ENCODE measurements around the gene MTG1.
"Not testable (repeated sequence)": the region's sequence is repeated elsewhere in the genome, so short reads cannot be mapped to it uniquely, and the experiment has no call there.

MTG1 gene

GRCh38 chr10:133365461-133366129 lies 28.4 kb upstream of the MTG1 start:
- no peaks in the 10 kb centered on the region for H3K4me1 ChIP-seq (ENCODE audit: insufficient read depth, low read length)
- peaks cover 21% of the 10 kb centered on the region for H3K36me3 ChIP-seq (ENCODE audit: insufficient read depth, low read length)
- no peaks in the 10 kb centered on the region for H3K9me3 ChIP-seq (ENCODE audit: control insufficient read depth, insufficient read depth, low read length)
- no peak overlapping the region for H3K9ac ChIP-seq (ENCODE audit: low read depth, low read length)

DNA sequence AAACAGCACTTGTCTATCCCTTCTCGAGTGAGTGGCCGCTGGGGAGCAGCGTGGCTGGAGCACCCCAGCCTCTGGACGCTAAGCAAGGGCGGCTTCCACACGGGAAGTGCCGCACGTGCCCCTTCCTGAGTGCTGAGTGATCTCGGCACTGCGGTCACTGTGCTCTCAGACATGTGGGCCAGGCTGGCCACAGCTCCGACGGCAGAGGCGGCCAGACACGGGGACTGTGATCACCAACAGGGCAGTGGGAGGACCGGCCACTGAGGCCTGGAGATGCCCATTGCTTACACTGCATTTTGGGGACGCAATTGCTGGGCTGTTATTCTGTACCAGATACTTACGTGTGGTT lies 27.9 kb upstream of the MTG1 start:
- H3K4me1 ChIP-seq (ENCODE audit: insufficient read depth, low read length), result no peaks in the 10 kb centered on the region
- no peak overlapping the region for H3K9ac ChIP-seq (ENCODE audit: low read depth, low read length)
- H3K36me3 ChIP-seq (ENCODE audit: insufficient read depth, low read length), result peaks cover 21% of the 10 kb centered on the region
- H3K9me3 ChIP-seq (ENCODE audit: control insufficient read depth, insufficient read depth, low read length), result no peaks in the 10 kb centered on the region

GRCh38 chr10:133366751-133367150 lies 27.2 kb upstream of the MTG1 start:
- Histone ChIP-seq H3K9ac (ENCODE audit: low read depth, low read length) (no peak overlapping the region), H3K9me3 (ENCODE audit: control insufficient read depth, insufficient read depth, low read length) (no peaks in the 10 kb centered on the region), H3K4me1 (ENCODE audit: insufficient read depth, low read length) (no peaks in the 10 kb centered on the region), H3K36me3 (ENCODE audit: insufficient read depth, low read length) (peaks cover 21% of the 10 kb centered on the region)

- H3K36me3 ChIP-seq (ENCODE audit: insufficient read depth, low read length), result peaks cover 21% of the 10 kb centered on the region
- H3K4me1 ChIP-seq (ENCODE audit: insufficient read depth, low read length); H3K9ac ChIP-seq (ENCODE audit: low read depth, low read length); H3K9me3 ChIP-seq (ENCODE audit: control insufficient read depth, insufficient read depth, low read length): not testable (repeated sequence)
These were observed 26.5 kb upstream of the MTG1 start for GRCh38 chr10:133367461-133367860.

DNA sequence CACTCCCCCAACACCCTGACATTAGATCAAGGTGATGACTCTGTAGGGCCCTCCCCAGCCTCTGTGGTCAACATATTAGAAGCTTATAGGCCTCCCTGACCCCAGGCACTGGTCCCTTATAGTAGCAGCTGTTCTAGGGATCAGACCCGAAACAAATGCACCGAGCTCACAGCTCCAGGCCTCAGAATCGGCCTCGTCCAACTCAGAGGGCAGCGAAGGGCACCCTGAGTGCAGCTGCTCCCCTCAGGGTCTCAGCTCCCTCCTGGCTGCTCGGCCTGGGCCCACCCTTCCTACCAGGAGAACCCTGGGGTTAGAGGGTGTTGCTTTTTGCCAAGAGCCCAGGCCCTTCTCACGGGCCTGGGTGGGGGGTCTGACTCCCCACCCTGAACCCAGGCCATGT lies 25.8 kb upstream of the MTG1 start:
- Histone ChIP-seq H3K36me3 (ENCODE audit: insufficient read depth, low read length) (peaks cover 21% of the 10 kb centered on the region), H3K9ac (ENCODE audit: low read depth, low read length) (no peak overlapping the region), H3K9me3 (ENCODE audit: control insufficient read depth, insufficient read depth, low read length) (no peaks in the 10 kb centered on the region), H3K4me1 (ENCODE audit: insufficient read depth, low read length) (no peaks in the 10 kb centered on the region)

- Histone ChIP-seq H3K36me3 (ENCODE audit: insufficient read depth, low read length) (peaks cover 21% of the 10 kb centered on the region), H3K4me1 (ENCODE audit: insufficient read depth, low read length) (no peaks in the 10 kb centered on the region), H3K9me3 (ENCODE audit: control insufficient read depth, insufficient read depth, low read length) (no peaks in the 10 kb centered on the region), H3K9ac (ENCODE audit: low read depth, low read length) (no peak overlapping the region)
These were observed 23.7 kb upstream of the MTG1 start for GRCh38 chr10:133370030-133370786.

GRCh38 chr10:133372507-133372906 lies 21.4 kb upstream of the MTG1 start:
- peaks cover 12% of the 10 kb centered on the region for H3K36me3 ChIP-seq (ENCODE audit: insufficient read depth, low read length)

GRCh38 chr10:133373174-133374090 lies 20.5 kb upstream of the MTG1 start, which contains the start of gene ECHS1:
Gene ECHS1 (minus strand): TSS chr10:133373354. CDS start chr10:133373333, 21 bp downstream.
- H3K9ac ChIP-seq (ENCODE audit: low read depth, low read length), result peak within 1 kb of the TSS; percentile 63; the same call in 1 of the 2 replicates
- H3K4me1 ChIP-seq (ENCODE audit: insufficient read depth, low read length), result no peaks in the 10 kb centered on the region; the same call in 1 of the 2 replicates
- H3K9me3 ChIP-seq (ENCODE audit: control insufficient read depth, insufficient read depth, low read length), result no peaks in the 10 kb centered on the region
- H3K36me3 ChIP-seq (ENCODE audit: insufficient read depth, low read length), result peaks cover 8% of the 10 kb centered on the region

More at GRCh38 chr10:133372507-133372906, 21.4 kb upstream of the MTG1 start:
- Histone ChIP-seq H3K9me3 (ENCODE audit: control insufficient read depth, insufficient read depth, low read length) (no peaks in the 10 kb centered on the region), H3K4me1 (ENCODE audit: insufficient read depth, low read length) (no peaks in the 10 kb centered on the region; the same call in 1 of the 2 replicates), H3K9ac (ENCODE audit: low read depth, low read length) (no peak overlapping the region; the same call in 1 of the 2 replicates)

- H3K36me3 ChIP-seq (ENCODE audit: insufficient read depth, low read length), result no peaks in the 10 kb centered on the region
- H3K4me1 ChIP-seq (ENCODE audit: insufficient read depth, low read length), result no peaks in the 10 kb centered on the region; the same call in 1 of the 2 replicates
- no peaks in the 10 kb centered on the region for H3K9me3 ChIP-seq (ENCODE audit: control insufficient read depth, insufficient read depth, low read length)
- no peak overlapping the region for H3K9ac ChIP-seq (ENCODE audit: low read depth, low read length)
These were observed 18.4 kb upstream of the MTG1 start for GRCh38 chr10:133375357-133376115.

- not testable (repeated sequence) for H3K9ac ChIP-seq (ENCODE audit: low read depth, low read length); H3K4me1 ChIP-seq (ENCODE audit: insufficient read depth, low read length); H3K36me3 ChIP-seq (ENCODE audit: insufficient read depth, low read length); H3K9me3 ChIP-seq (ENCODE audit: control insufficient read depth, insufficient read depth, low read length)
These were observed 17.8 kb upstream of the MTG1 start for GRCh38 chr10:133376183-133376582.

- no peaks in the 10 kb centered on the region for H3K9me3 ChIP-seq (ENCODE audit: control insufficient read depth, insufficient read depth, low read length)
- H3K4me1 ChIP-seq (ENCODE audit: insufficient read depth, low read length), result no peaks in the 10 kb centered on the region; the same call in 1 of the 2 replicates
- H3K36me3 ChIP-seq (ENCODE audit: insufficient read depth, low read length), result no peaks in the 10 kb centered on the region
- no peak overlapping the region for H3K9ac ChIP-seq (ENCODE audit: low read depth, low read length)
These were observed 16.7 kb upstream of the MTG1 start for GRCh38 chr10:133377025-133377817.

- Histone ChIP-seq H3K36me3 (ENCODE audit: insufficient read depth, low read length) (no peaks in the 10 kb centered on the region), H3K9me3 (ENCODE audit: control insufficient read depth, insufficient read depth, low read length) (no peaks in the 10 kb centered on the region), H3K9ac (ENCODE audit: low read depth, low read length) (peak overlapping the region; percentile 86), H3K4me1 (ENCODE audit: insufficient read depth, low read length) (no peaks in the 10 kb centered on the region; the same call in 1 of the 2 replicates)
These were observed 16.1 kb upstream of the MTG1 start for GRCh38 chr10:133377818-133378250.
